GM21786 (cell line): ENCODE results near the gene PDPK1.
A peak's percentile ranks its signal among the peaks of the same experiment; 100 is the strongest.
"Not testable (repeated sequence)": the region's sequence is repeated elsewhere in the genome, so short reads cannot be mapped to it uniquely, and the experiment has no call there.

Source experiments
- ATAC-seq: cut with Tn5 transposase; IDR thresholded peaks from one replicate; pipeline ENCODE4 v1.9.1; 2021; ENCODE audit not compliant: unreplicated experiment

The PDPK1 gene

DNA sequence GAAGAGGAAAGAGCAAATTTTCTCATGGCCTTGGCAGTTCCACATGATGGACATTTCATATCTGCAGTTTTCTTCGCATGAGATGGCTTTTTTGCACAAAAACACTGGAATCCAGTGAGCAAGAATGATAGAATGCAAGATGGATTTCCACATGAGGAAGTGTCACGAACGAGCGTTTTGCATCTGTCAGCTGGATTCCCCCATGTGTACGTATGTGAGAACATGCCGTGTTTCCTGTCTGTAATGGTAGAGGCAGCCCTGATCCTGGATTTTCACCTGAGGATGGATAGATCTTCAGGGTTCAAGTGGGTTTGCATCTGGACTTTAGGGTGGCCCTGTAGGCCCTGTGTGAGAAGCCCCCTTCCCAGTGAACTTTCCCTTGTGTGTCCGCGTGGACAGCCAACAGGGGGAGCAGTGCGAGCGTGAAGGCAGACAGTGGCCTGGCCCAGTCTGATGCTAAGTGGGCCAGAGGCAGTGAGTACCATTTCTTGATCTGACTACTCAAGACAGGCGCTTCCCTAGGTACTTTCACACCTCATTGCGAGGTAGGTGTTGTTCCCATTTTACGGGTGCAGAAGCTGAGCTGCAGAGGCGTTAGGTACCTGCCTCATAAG, 2.1 kb downstream of the PDPK1 start:
- ATAC-seq = not testable (repeated sequence)

DNA sequence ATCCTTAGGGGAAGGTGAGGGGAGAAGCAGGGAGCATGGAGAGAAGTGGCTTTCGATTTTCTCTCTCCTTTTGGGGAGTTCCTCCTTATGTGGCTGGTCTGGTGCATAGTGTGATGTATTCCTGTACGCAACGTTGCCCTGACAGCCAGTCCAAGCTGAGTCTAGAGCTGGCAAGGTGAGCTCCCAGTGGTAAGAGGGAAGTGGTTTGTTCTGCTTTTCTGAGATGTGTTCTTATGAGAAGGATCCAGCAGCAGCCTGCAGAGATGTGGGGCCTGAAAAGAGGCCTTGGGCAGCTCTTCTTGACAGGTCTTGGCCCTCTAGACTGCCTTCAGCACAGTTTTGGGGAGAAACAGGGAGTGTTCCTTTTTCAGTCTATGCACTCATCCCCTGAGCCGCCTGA, 3.1 kb downstream of the PDPK1 start:
- not testable (repeated sequence) for ATAC-seq

DNA sequence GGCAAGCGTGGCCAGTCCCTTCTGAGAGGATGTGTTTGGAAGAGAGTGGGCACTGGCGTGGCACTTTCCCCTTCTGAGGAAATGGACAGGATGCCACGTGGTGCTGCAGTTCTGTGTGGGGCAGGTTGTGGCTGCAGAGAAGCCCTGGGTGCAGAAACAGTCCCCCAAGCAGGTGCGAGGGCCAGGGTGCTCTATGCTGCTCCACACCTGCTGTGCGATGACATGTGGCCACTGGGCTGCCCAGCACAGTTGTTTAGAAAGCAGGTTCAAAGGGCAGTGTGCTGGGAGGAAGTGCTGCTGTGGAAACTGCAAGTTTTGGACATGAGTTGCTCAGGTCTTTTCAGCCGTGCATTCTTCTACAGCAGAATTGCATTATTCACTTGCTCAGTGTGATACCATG, 3.6 kb downstream of the PDPK1 start:
- ATAC-seq = not testable (repeated sequence)

DNA sequence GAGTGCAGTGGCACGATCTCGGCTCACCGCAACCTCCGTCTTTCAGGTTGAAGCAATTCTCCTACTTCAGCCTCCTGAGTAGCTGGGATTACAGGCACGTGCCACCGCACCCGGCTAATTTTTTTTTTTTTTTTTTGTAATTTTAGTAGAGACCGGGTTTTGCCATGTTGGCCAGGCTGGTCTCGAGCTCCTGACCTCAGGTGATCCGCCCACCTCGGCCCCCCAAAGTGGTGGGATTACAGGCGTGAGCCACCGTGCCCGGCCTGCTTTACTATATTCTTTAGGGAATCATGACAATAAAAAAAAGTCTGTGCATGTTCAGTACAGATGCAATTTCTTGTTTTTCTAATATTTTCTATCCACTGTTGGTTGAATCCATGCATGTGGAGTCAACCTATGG, 6.0 kb downstream of the PDPK1 start:
- not testable (repeated sequence) for ATAC-seq

DNA sequence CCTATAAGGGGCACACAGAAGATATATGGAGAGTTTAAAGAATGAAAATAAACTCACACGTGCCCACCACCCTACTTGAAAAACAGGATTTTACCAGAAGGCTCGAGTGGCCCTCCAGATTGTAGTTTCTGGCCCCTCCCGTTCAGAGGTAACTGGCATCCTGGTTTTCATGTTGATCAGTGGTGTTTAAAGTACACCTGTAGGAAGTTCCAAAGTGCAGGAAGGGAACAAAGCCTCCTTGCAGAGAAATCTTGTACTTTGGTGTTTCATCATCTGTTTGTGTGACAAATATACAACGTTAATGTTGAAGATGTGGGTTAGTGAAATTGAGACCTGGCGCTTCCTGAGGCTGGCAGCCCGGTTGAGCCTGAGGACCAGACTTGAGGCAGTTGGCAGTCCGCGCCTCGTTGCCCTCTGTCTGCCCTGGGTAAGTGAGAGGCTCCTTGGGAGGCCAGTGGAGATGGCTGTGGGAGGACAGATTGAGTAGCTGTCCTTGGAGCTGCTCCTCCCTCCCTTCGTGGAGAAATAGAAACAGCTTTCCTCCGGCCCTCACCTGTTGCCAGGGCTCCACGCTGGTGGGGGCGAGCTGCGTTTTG, 12.6 kb downstream of the PDPK1 start:
- not testable (repeated sequence) for ATAC-seq

DNA sequence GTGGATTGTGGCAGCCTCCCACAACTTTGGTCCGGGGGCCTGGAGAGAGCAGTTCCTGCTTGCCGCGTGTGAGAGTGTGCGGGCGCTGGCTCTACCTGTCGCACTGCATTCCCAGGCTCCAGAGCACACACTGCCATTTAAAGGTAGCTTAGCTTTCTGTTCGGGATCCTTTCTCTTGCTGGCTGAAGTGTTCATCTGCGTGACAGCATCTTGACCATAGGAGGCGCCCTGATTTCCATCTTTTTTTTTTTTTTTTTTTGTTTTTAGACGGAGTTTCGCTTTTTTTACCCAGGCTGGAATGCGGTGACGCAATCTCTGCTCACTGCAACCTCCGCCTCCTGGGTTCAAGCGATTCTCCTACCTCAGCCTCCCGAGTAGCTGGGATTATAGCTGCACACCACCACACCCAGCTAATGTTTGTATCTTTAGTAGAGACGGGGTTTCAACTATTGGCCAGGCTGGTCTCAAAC, 13.6 kb downstream of the PDPK1 start:
- not testable (repeated sequence) for ATAC-seq

DNA sequence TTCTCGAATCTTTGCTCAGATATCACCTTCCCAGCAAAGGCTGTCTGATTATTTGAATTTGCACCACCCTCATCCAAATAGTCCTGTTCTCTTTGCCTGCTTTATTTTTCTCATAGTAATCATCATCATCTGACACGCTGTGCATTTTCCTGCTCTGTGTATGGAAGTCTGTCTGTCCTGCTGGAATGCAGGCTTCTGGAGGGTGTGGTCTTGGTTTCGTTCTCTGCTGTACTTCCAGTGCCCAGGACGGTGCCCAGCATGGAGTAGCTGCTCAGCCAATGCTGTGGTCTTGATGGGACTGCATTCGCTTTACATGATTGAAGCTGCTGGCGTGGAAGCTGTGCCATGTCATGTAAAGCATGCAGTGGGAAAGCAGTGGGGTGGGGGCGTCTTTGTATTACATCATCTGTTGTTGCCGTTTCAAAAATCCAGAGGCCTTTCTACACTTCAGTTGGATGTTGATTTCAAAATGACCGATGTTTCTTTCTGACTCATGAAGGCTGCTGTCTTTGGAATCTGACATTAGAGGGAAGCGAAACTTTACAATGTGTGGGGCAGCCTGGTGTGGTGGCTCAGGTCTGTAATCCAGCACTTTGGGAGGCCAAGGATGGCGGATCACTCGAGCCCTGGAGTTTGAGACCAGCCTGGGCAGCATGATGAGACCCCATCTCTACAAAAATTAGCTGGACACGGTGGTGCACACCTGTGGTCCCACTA, 17.0 kb downstream of the PDPK1 start:
- not testable (repeated sequence) for ATAC-seq

DNA sequence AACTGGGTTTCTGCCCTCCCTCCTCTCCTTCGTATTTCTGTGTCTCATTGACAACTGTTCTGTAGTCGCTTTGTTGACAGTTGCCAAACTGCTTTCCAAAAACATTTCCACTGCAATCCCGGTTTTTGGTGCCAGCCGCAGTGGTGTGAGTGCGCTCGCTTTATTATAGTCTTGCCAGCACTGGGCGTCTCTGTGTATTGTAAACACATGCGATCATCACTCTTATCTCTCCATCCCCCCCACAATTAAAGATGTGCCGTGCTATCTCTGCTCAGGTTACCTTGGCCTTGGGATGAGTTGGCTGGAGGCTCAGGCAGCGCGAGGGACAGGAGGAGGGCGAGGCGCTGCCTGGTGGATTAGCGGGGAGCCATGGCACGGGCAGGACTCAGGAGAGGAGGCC, 19.3 kb downstream of the PDPK1 start:
- not testable (repeated sequence) for ATAC-seq

DNA sequence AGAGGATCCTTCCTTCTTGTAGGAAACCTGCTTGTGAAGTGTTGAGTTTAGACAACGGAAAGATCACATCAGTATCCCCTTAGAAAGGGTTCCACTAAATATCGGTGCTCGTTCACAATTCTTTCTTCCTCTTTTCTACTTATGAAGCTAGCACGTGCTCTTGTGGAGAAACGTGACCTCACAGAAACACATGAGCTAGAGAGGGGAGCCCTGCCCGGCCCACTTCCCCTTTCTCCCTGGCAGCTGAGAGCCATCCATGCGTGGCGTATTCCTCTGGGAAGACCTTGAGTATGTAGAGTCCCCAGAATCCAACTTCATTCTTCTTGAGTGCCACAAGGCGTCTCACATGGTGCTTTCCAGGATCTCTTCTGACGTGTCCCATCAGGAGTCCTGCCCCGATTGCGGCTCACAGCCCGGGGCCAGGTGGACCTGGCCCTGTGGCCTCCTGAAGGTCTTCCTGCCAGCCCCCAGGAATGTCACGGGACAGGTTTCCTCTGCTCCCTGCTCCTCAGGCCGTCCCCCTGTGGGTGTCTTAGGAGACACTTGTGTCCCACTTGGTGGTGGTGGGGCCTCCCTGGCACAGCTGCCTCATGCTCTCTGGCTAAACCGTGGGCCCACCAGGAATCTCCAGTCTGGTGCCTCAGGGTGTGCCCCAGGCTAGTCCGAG, 22.4 kb downstream of the PDPK1 start:
- ATAC-seq = peak; percentile 65

DNA sequence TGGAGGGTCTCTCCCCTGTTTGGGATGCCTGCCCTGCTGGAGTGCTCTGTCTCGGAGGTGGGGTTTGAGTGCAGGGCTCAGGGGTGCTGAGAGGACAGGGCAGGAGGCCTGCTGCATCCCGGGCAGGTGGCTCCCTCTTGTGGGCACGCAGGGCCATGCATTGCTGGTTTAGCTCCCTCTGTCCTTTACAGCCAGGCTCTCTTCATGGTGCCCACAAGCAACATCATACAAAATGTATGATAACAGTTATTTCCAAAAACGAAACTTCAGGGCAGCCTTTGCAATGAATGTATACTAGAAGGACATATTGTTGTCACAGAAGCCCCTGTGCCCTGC, 22.9 kb downstream of the PDPK1 start:
- ATAC-seq = peak; percentile 47

DNA sequence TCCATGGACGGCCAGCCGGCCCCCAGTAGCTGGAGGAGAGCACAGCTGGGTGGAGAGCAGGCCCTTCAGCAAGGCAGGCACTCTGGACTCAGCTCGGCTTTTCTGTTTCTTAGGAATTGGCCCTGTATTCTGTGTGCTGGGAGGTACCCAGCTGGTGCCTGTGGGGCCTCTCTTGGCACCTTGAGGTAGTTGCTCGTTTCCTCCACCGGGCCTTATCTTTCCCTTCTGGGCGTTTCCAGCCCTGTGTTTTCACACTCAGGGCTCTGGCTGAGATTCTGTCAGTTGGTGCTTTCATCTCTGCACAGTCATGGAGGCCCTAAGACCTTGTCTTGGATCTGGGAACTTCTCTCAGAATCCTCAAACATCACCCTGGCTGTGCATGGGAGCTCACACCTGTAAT, 29.7 kb downstream of the PDPK1 start:
- not testable (repeated sequence) for ATAC-seq

DNA sequence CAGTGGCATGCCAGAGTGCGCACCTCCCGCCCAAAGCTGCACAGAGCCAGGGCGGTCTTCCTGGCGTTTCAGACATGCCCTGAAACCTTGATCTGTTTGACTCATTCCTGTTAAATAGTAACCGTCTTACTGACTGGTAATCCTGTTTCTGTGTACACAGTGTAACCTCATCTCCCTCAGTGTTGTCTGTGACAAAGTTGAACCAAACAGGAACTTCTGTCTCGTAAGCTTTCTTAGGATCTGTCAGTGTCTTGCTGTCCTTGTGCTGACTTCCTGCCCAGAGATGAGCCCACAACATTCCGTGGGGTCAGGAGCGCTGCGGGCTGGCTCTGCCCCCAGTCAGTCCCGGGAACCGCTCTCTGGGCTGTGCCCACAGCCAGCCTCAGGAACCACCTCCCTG, 30.8 kb downstream of the PDPK1 start:
- not testable (repeated sequence) for ATAC-seq

DNA sequence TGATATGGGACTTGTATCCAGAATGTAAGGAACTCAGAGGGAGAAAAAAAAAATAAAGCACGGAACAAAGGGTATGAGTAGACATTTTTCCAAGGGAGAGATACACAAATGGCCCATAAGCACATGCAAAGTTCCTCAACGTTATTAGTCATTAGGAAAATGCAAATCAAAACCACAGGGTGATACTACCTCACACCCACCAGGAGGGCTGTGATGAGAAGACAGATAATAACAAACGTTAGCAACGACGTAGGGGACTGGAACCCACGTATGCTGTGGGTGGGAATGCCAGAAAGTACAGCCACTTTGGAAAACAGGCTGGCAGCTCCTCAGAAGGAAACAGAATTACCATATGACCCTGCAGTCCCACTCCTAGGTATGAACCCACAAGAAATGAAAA, 34.9 kb downstream of the PDPK1 start:
- ATAC-seq = not testable (repeated sequence)

DNA sequence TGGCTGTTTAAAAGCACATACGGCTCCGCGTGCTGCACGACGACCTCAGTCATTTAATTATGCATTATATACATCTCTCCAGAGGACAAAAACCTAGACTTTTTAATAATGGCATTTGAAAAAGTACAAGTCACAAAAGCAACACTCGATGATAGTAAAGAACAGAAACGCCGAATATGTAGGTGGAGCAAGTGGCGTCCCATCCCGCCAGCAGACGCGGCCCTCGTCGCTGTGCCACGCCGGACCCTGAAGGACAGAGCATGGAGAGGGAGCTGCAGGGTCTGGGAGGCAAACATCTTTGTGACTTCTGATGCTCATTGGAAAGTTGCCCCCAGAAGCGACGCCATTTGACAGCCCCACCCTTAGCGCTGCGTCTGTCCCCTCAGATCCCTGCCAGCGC, 38.0 kb downstream of the PDPK1 start:
- ATAC-seq = not testable (repeated sequence)

DNA sequence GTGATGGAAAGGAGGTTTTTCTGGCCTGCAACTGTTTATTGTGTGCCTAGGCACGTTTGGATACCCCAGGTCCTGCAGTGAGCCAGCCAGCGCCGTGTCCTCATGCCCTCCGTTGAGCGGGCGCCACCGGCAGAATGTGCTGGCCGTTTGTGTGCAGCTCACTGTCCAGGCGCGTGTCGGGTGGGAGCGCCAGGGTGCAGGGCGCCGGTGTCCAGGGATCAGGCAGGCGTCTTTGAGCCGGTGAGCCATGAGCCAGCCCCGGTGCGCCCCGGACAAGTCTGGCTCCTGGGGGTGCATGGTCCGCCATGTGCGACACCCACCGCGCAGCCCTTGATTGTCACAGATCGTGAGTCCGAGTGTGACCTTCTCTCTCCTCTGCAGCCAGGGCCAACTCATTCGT, 39.2 kb downstream of the PDPK1 start:
- ATAC-seq = not testable (repeated sequence)

DNA sequence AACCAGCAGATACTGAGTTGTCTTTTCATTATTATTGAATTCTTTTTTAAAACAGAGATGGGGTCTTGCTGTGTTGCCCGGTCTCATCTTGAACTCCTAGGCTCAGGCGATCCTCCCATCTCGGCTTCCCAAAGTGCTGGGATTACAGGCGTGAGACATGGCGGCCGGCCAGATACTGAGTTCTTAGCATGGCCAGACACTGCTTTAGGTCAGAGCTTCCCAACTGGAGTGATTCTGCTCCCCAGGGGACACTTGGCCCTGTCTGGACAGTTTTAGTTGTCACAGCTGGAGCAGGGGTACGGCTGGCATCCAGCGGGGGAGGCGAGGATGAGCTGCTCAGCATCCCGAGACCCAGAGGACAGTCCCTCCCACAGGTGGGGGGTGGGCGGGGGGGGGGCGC, 41.1 kb downstream of the PDPK1 start:
- not testable (repeated sequence) for ATAC-seq

DNA sequence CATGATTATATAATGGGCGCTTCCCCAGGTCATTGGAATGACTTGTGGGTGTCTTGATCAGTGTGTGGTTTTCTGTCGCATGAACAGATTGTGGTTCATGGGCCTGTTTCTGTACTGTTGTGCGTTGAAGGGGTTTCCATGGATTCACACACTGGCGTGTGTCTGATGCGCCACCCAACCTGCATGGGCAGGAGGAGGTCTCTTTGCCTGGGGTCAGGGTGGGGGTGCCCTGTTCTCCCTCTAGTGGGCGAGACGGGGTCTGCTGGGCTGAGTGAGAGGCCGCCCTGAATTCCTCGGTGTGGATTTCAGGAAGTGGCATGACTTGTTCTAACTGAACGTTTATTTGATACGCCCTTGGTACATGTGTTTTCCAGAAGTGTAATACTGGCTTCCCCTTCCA, 42.3 kb downstream of the PDPK1 start:
- ATAC-seq = not testable (repeated sequence)

DNA sequence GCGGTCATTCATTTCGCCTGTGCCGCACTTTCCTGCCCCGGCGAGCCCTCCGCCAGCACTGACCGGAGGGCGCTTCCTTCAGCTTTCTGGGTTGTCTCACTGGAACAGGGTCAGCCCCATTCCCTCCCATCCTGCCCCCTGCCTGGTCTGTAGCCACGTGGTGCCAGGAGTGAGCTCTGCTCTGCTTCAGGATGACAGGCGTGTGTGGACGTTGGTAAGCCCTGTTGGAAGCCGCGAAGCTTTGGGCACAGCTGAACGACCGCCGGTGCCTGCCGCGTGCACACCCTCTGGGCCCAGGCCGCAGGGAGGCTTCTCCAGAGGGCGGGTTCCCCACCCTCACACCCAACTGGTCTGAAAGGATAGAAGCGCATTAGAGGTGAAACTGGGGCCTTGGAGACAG, 43.0 kb downstream of the PDPK1 start:
- not testable (repeated sequence) for ATAC-seq

DNA sequence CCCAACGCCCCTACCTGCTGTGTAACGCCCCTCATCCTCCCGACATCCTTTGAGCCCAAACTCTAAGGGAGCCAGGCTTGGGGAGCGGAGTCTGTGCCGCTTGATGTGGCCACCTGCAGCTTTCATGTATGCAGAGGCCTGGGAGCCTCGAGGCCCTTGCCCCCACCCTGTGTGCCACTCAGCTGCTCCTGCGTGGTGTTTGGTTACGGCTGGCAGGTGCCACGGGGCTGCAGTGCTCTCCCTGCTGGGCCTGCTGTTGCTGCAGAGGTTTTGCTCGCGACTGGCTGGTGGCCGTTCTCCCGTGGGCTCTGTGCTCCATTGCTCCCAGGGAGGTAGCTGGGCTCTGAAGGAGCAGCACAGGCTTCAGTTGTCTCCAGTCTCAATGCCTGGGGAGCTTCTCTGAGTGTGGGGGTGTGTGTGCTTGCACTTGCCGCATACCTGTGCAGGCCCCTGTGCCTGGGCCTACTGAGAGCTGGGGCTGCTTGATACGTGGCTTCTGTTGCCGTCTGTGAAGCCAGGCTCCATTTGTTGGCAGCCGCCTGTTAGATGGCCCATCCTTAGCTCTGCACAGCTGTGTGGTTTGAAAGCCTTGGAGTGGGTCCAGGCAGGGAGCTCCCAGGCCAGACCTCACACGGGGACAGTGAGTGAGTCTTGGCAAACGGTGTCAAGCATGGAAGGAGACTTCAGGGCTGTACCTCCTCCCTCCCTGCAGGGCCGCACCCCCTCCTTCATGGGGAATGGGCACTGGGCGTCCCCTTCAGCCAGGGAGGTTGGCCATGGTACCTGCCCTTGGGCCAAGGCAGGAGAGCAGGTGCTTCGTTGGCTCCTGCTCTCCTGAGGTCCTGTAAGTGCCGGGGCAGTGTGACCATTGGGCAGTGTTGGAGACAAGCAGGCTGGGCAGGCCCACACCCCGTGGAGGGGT, 47.2 kb downstream of the PDPK1 start:
- no peak for ATAC-seq

DNA sequence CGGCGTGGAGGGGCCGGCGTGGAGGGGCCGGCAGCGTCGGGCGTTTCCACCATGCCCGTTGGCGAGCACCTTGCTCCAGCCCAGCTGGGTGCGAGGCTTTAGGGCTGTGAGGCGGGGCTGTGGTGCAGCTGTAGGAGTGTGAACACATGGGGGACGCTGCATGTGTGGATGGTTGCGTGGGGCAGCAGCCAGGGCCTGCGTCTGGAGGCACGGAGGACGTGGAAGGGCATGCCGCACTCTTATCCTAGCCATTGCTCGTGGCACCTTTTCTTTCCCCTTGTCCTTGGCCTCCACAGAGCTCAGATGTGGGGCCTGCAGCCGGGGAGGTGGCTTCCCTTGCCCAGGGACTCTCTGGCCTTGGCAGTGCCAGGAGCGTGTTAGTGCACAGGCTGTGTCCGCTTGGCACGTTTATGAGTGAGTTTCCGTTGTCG, 47.8 kb downstream of the PDPK1 start:
- ATAC-seq = no peak

DNA sequence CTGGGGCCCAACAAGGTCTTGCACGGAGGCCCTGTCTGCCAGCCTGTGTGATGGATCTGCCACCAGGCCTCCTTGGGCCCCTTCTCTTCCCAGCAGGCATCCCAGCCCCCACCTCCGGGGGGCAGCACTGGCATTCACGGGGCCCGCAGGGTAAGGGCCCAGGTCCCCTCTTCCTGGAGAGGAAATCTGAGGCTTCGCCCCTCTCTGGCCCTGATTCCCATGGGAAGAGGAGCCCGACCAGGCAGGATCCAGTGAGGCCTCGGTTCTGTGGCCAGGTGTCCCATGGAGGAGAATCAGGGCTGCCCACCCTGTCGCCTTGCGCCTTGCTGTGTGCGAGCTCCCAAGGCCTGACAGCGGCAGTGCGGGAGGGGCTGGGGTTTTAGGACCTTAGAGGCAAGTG, 48.4 kb downstream of the PDPK1 start:
- ATAC-seq = no peak
